Measurements from ENCODE around the gene THAP10. TPM values are rescaled to one million over a fixed set of nuclear protein-coding genes. Genes with fewer than 3 reads are reported as not detected.
A peak's percentile ranks its signal among the peaks of the same experiment; 100 is the strongest.

THAP10 gene
- polyA plus RNA-seq, 2 of the 4 experiments (the other 2 are of a cell fraction) = 6.8 to 9.4 TPM

- no peak for ATAC-seq
- ChIA-PET CTCF (interaction anchor here (0.9 to 20.5 kb wide), 6 partner anchors 8 to 36 kb away, joined by 3 to 331 read pairs (median 32); no protein-coding TSS in a partner anchor), POLR2A (no interaction called here)
- H3K9me3 ChIP-seq = no peaks in the 10 kb centered on the region
- no peak overlapping the region for H3K4me3 ChIP-seq
- TF ChIP-seq CBX8 (IDR thresholded peaks at IDR 0.05) = no peak
- no peak for TF ChIP-seq NFE2L2 (conservative IDR thresholded peaks at IDR 0.05; ENCODE audit: low read length)
- no peak for TF ChIP-seq PHF8 (IDR thresholded peaks at IDR 0.05; ENCODE audit: borderline replicate concordance, low read depth)
- TF ChIP-seq TFCP2L1 (CRISPR knock-in tag; IDR thresholded peaks at IDR 0.05) = no peak
- TF ChIP-seq HOXA7 (CRISPR knock-in tag; IDR thresholded peaks at IDR 0.05) = no peak
- TF ChIP-seq POLR2AphosphoS2 (conservative IDR thresholded peaks at IDR 0.05; ENCODE audit: low read length) = no peak
- TF ChIP-seq TP53 (CRISPR knock-in tag; IDR thresholded peaks at IDR 0.05) = no peak
- TF ChIP-seq BHLHE40 (IDR thresholded peaks at IDR 0.05; ENCODE audit: low read depth, low read length) = no peak
- TF ChIP-seq RCOR1 (IDR thresholded peaks at IDR 0.05; ENCODE audit: low read depth, low read length) = no peak
- no peak for TF ChIP-seq RFX5 (IDR thresholded peaks at IDR 0.05)
- no peak for TF ChIP-seq SMC3 (IDR thresholded peaks at IDR 0.05)
- TF ChIP-seq ESRRA (IDR thresholded peaks at IDR 0.05; ENCODE audit: borderline replicate concordance, low read length) = no peak
- TF ChIP-seq GATA3 (IDR thresholded peaks at IDR 0.05; ENCODE audit: borderline replicate concordance) = no peak
- whole genome bisulfite sequencing (ENCODE audit: missing lambda C conversion rate) = 92% methylated on average over 3 of the region's 3 CpGs
- no peak overlapping the region for H3K27ac ChIP-seq
- peaks cover 33% of the 10 kb centered on the region for H3K4me1 ChIP-seq
- H3K4me2 ChIP-seq = no peak overlapping the region
- no peak for FAIRE-seq
- no peak for DNase-seq (ENCODE audit: low read depth in 1 of 2, low spot score in 1 of 2)
Observed at GRCh38 chr15:70835841-70836240, 56.4 kb downstream of the THAP10 start.

GRCh38 chr15:70835415-70835814, 56.8 kb downstream of the THAP10 start:
- DNase-seq (ENCODE audit: low read depth in 1 of 2, low spot score in 1 of 2) (no peak), ATAC-seq (no peak), FAIRE-seq (no peak)
- no peaks in the 10 kb centered on the region for H3K9me3 ChIP-seq
- 95% methylated on average over 6 of the region's 6 CpGs for WGBS (ENCODE audit: missing lambda C conversion rate)
- no peak overlapping the region for H3K27ac ChIP-seq
- H3K4me3 ChIP-seq = no peak overlapping the region
- POLR2A ChIA-PET = no interaction called here
- CTCF ChIA-PET = interaction anchor here (0.9 to 20.5 kb wide), 8 partner anchors 8 to 37 kb away, joined by 3 to 331 read pairs (median 10); no protein-coding TSS in a partner anchor
- TF ChIP-seq MAFK (IDR thresholded peaks at IDR 0.05; ENCODE audit: partially characterized antibody) (no peak), ZSCAN20 (CRISPR knock-in tag; IDR thresholded peaks at IDR 0.05) (no peak), NR3C1 (IDR thresholded peaks at IDR 0.05) (no peak), JUNB (IDR thresholded peaks at IDR 0.05) (no peak), CEBPB (IDR thresholded peaks at IDR 0.05) (no peak), TFCP2L1 (CRISPR knock-in tag; IDR thresholded peaks at IDR 0.05) (no peak), HOXB5 (CRISPR knock-in tag; IDR thresholded peaks at IDR 0.05) (no peak), EP300 (IDR thresholded peaks at IDR 0.05) (no peak), RFX5 (IDR thresholded peaks at IDR 0.05) (no peak), HOXB13 (CRISPR knock-in tag; IDR thresholded peaks at IDR 0.05; ENCODE audit: low read depth) (no peak), KDM5A (IDR thresholded peaks at IDR 0.05) (no peak), TP53 (CRISPR knock-in tag; IDR thresholded peaks at IDR 0.05) (no peak), SREBF2 (IDR thresholded peaks at IDR 0.05) (no peak)
- H3K4me2 ChIP-seq = no peak overlapping the region
- H3K4me1 ChIP-seq = peaks cover 37% of the 10 kb centered on the region

DNA sequence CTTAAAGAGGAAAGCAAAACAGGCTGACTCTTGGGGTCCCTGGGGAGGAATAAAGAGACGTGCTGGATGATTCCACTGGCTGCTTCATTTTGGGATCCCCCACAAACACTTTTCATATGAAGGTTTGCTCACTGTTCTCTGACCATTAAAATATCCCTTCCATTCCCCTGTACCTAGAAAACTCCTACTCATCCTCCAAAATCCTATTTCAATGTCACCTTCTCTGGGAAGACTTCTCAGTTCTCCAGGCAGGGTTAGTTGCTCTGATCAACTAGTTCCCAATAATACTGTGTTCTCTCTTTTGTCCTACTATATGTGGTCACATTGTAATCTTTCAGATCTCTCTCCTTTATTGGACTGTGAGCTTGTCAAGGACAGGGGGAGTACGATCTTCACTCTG, 57.2 kb downstream of the THAP10 start:
- Histone ChIP-seq H3K4me3 (no peak overlapping the region), H3K4me2 (no peak overlapping the region), H3K4me1 (peaks cover 41% of the 10 kb centered on the region), H3K27ac (peak overlapping the region in 1 of 2 experiments; percentile 85; a peak in 4 of 6 replicates), H3K9me3 (no peaks in the 10 kb centered on the region)
- ChIA-PET CTCF (interaction anchor here (1.2 to 20.5 kb wide), 7 partner anchors 7 to 37 kb away, joined by 3 to 331 read pairs (median 12); no protein-coding TSS in a partner anchor), POLR2A (interaction anchor here (2.0 kb wide), 1 partner anchor 19 kb away, joined by 5 read pairs; the partner anchor contains the start of gene LARP6)
- ATAC-seq (no peak), FAIRE-seq (no peak), DNase-seq (ENCODE audit: low read depth in 1 of 2, low spot score in 1 of 2) (no peak)
- WGBS (ENCODE audit: missing lambda C conversion rate) = 99% methylated on average over 2 of the region's 2 CpGs
- TF ChIP-seq MYC (IDR thresholded peaks at IDR 0.05; ENCODE audit: borderline replicate concordance, low read length) = no peak
- no peak for TF ChIP-seq HES2 (IDR thresholded peaks at IDR 0.05)
- no peak for TF ChIP-seq EHF (CRISPR knock-in tag; IDR thresholded peaks at IDR 0.05)
- no peak for TF ChIP-seq NR3C1 (IDR thresholded peaks at IDR 0.05)

Measured in A549 (cell line).